ENCODE results near the gene IGF2R. TPM values are rescaled to one million over a fixed set of nuclear protein-coding genes. Genes with fewer than 3 reads are reported as not detected.

Gene IGF2R
- total RNA-seq, 2 experiments from 2014 or later = 19.3 to 37.6 TPM

GRCh38 chr6:159996626-159997497 is 28.0 kb downstream of the IGF2R start:
- Histone ChIP-seq H2AFZ (ENCODE audit: low read length) (no peak overlapping the region), H3K4me2 (ENCODE audit: low read length) (no peak overlapping the region), H3K79me2 (ENCODE audit: insufficient read depth, low read depth, low read length) (peaks cover 23% of the 10 kb centered on the region), H3K9me3 (ENCODE audit: low read length) (no peaks in the 10 kb centered on the region), H3K4me1 (ENCODE audit: insufficient read depth, low read length, poor library complexity, severe bottlenecking) (no peaks in the 10 kb centered on the region), H3K4me3 (ENCODE audit: low read depth, low read length, poor library complexity, severe bottlenecking) (no peak overlapping the region), H3K36me3 (ENCODE audit: insufficient read depth, low read length) (peaks cover 20% of the 10 kb centered on the region; the same call in 1 of the 2 replicates), H4K20me1 (ENCODE audit: insufficient read depth, low read length) (no peaks in the 10 kb centered on the region), H3K9me2 (ENCODE audit: insufficient read depth, low read length) (no peaks in the 10 kb centered on the region), H3K27ac (ENCODE audit: low read depth, low read length, poor library complexity, severe bottlenecking) (no peak overlapping the region)
- no peak for DNase-seq (ENCODE audit: low spot score)
- intact Hi-C loops (cut with micrococcal nuclease; ENCODE audit: unreplicated experiment) = no loop called here
- ChIA-PET CTCF (ENCODE audit: unreplicated experiment) (no interaction called here), POLR2A (interaction anchor here (0.6 to 1.0 kb wide), 2 partner anchors 15 to 20 kb away, joined by 3 to 4 read pairs; no protein-coding TSS in a partner anchor)
- no TSS peak for BruUV-seq (replicated peaks)
- TF ChIP-seq CTCF (conservative IDR thresholded peaks at IDR 0.05; ENCODE audit: low read length) (no peak), EZH2phosphoT487 (IDR thresholded peaks at IDR 0.05; ENCODE audit: borderline replicate concordance, low read depth, low read length) (no peak)

DNA sequence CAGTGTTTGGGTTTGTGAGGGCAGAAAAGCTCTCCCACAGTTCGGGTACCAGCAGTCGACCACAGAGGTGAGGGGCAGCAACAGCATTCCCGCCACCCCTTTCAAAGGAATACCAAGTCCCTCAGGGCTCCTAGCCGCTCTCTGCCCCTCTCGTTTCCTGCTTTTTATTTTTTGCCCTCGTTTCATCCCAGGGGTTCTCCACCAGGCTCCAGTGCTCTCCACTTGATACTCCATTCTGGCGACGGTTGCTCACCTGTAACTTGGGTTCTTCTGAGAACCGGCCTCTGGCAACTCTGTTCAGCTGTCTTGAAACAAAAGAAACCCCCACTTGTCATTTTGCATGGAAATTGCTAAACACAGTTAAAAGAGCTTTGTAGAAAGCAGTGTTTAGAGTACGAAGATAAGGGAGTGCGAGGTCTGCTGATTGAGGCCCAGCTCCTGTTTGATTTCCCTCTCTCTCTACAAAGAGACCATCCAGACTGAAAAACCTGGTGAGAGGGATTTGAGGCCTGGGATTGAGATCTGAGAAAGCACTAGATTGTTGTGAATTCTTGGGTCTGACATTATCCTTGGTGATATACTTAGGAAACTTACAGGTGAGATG is 28.7 kb downstream of the IGF2R start:
- CTCF ChIA-PET (ENCODE audit: unreplicated experiment) = no interaction called here
- no peaks in the 10 kb centered on the region for H4K20me1 ChIP-seq (ENCODE audit: insufficient read depth, low read length)

More for the DNA sequence above, 28.7 kb downstream of the IGF2R start:
- no peaks in the 10 kb centered on the region for H3K4me1 ChIP-seq (ENCODE audit: insufficient read depth, low read length, poor library complexity, severe bottlenecking)
- peaks cover 13% of the 10 kb centered on the region; the same call in 1 of the 2 replicates for H3K36me3 ChIP-seq (ENCODE audit: insufficient read depth, low read length)
- H3K4me3 ChIP-seq (ENCODE audit: low read depth, low read length, poor library complexity, severe bottlenecking) = no peak overlapping the region
- POLR2A ChIA-PET = interaction anchor here (1.0 to 1.2 kb wide), 2 partner anchors 9 to 16 kb away, joined by 4 read pairs; no protein-coding TSS in a partner anchor
- H3K79me2 ChIP-seq (ENCODE audit: insufficient read depth, low read depth, low read length) = peaks cover 23% of the 10 kb centered on the region
- H3K9me2 ChIP-seq (ENCODE audit: insufficient read depth, low read length) = no peaks in the 10 kb centered on the region
- no peak overlapping the region for H3K27ac ChIP-seq (ENCODE audit: low read depth, low read length, poor library complexity, severe bottlenecking)
- H3K4me2 ChIP-seq (ENCODE audit: low read length) = no peak overlapping the region
- no peak for TF ChIP-seq CTCF (conservative IDR thresholded peaks at IDR 0.05; ENCODE audit: low read length)
- no peak for TF ChIP-seq EZH2phosphoT487 (IDR thresholded peaks at IDR 0.05; ENCODE audit: borderline replicate concordance, low read depth, low read length)
- intact Hi-C loops (cut with micrococcal nuclease; ENCODE audit: unreplicated experiment) = no loop called here
- no TSS peak for BruUV-seq (replicated peaks)
- DNase-seq (ENCODE audit: low spot score) = no peak
- no peak overlapping the region for H2AFZ ChIP-seq (ENCODE audit: low read length)
- no peaks in the 10 kb centered on the region for H3K9me3 ChIP-seq (ENCODE audit: low read length)
